SK-N-SH treated with all-trans-retinoic acid at 6 μM for 48 hours (cell line): ENCODE results near the gene GTF2E1.

Experiments used
- ATAC-seq: fragments of 200-7000 bp; cut with Tn5 transposase; 3 replicates; pipeline ENCODE4 v1.9.1; 2020; ENCODE audit warnings: mild to moderate bottlenecking, moderate library complexity
- ARNTL ChIP-seq: fragments of 450-650 bp; formaldehyde crosslinking; IDR thresholded peaks from 2 replicates; pipeline ENCODE4 v1.5.0; 2020; ENCODE audit warnings: low read depth, mild to moderate bottlenecking, moderate library complexity, borderline replicate concordance
- BACH2 ChIP-seq: fragments of 250-450 bp; sonication (Bioruptor Pico); IDR thresholded peaks from 2 replicates; pipeline ENCODE4 v1.9.0; 2021; ENCODE audit warnings: mild to moderate bottlenecking, borderline replicate concordance
- CREB5 ChIP-seq: fragments of 250-450 bp; sonication (Bioruptor Pico); IDR thresholded peaks from 2 replicates; pipeline ENCODE4 v1.5.1; 2020; ENCODE audit warnings: low read depth, mild to moderate bottlenecking, moderate library complexity
- CSDC2 ChIP-seq: fragments of 250-450 bp; sonication (Bioruptor Pico); IDR thresholded peaks from 2 replicates; pipeline ENCODE4 v1.5.0; 2020; ENCODE audit warnings: mild to moderate bottlenecking, moderate library complexity
- CSRNP3 ChIP-seq: fragments of 250-450 bp; sonication (Bioruptor Pico); IDR thresholded peaks from 2 replicates; pipeline ENCODE4 v1.5.1; 2021; ENCODE audit warnings: mild to moderate bottlenecking, moderate library complexity
- ESRRG ChIP-seq: fragments of 250-450 bp; sonication (Bioruptor Pico); IDR thresholded peaks from 2 replicates; pipeline ENCODE4 v1.6.1; 2021; ENCODE audit warnings: mild to moderate bottlenecking
- GLIS3 ChIP-seq: fragments of 250-450 bp; sonication (Bioruptor Pico); IDR thresholded peaks from 2 replicates; pipeline ENCODE4 v1.5.0; 2020; ENCODE audit warnings: mild to moderate bottlenecking, moderate library complexity
- ISL1 ChIP-seq: fragments of 250-450 bp; sonication (Bioruptor Pico); IDR thresholded peaks from 2 replicates; pipeline ENCODE4 v2.1.2; 2022; ENCODE audit warnings: mild to moderate bottlenecking, moderate library complexity
- OSR1 ChIP-seq: fragments of 250-450 bp; sonication (Bioruptor Pico); IDR thresholded peaks from 2 replicates; pipeline ENCODE4 v1.8.0; 2022; ENCODE audit warnings: moderate library complexity, mild to moderate bottlenecking, inconsistent platforms
- PATZ1 ChIP-seq: fragments of 250-450 bp; sonication (Bioruptor Pico); IDR thresholded peaks from 2 replicates; pipeline ENCODE4 v1.8.0; 2020; ENCODE audit warnings: mild to moderate bottlenecking, moderate library complexity, borderline replicate concordance
- POU6F1 ChIP-seq: fragments of 250-450 bp; sonication (Bioruptor Pico); IDR thresholded peaks from 2 replicates; pipeline ENCODE4 v1.8.0; 2021; ENCODE audit warnings: low read depth, mild to moderate bottlenecking, moderate library complexity, borderline replicate concordance
- PPARA ChIP-seq: fragments of 250-450 bp; sonication (Bioruptor Pico); IDR thresholded peaks from 2 replicates; pipeline ENCODE4 v1.5.0; 2020; ENCODE audit warnings: mild to moderate bottlenecking, borderline replicate concordance
- RARB ChIP-seq: fragments of 250-450 bp; sonication (Bioruptor Pico); IDR thresholded peaks from 2 replicates; pipeline ENCODE4 v1.8.0; 2021; ENCODE audit warnings: mild to moderate bottlenecking, moderate library complexity
- SNAI2 ChIP-seq: fragments of 250-450 bp; sonication (Bioruptor Pico); IDR thresholded peaks from 2 replicates; pipeline ENCODE4 v1.5.0; 2020; ENCODE audit warnings: mild to moderate bottlenecking, moderate library complexity
- TCF4 ChIP-seq: fragments of 250-450 bp; sonication (Bioruptor Pico); IDR thresholded peaks from 2 replicates; pipeline ENCODE4 v1.8.0; 2021; ENCODE audit warnings: mild to moderate bottlenecking, moderate library complexity, borderline replicate concordance
- TOX ChIP-seq: fragments of 250-450 bp; sonication (Bioruptor Pico); IDR thresholded peaks from 2 replicates; pipeline ENCODE4 v1.8.0; 2021; ENCODE audit warnings: mild to moderate bottlenecking, moderate library complexity, borderline replicate concordance
- TSHZ2 ChIP-seq: fragments of 250-450 bp; sonication (Bioruptor Pico); IDR thresholded peaks from 2 replicates; pipeline ENCODE4 v1.5.0; 2020; ENCODE audit warnings: mild to moderate bottlenecking, moderate library complexity
- ZC3H10 ChIP-seq: fragments of 250-450 bp; sonication (Bioruptor Pico); IDR thresholded peaks from 2 replicates; pipeline ENCODE4 v1.5.1; 2021; ENCODE audit warnings: mild to moderate bottlenecking, moderate library complexity
- ZFP3 ChIP-seq: fragments of 250-450 bp; sonication (Bioruptor Pico); IDR thresholded peaks from 2 replicates; pipeline ENCODE4 v1.5.0; 2020; ENCODE audit warnings: mild to moderate bottlenecking, moderate library complexity
- ZFP30 ChIP-seq: fragments of 450-650 bp; formaldehyde crosslinking; IDR thresholded peaks from 2 replicates; pipeline ENCODE4 v1.5.0; 2022; ENCODE audit warnings: mild to moderate bottlenecking, moderate library complexity
- ZNF565 ChIP-seq: fragments of 450-650 bp; formaldehyde crosslinking; conservative IDR thresholded peaks from 2 replicates; pipeline ENCODE4 v1.5.0; 2020; ENCODE audit warnings: low read depth, mild to moderate bottlenecking, moderate library complexity
- ZNF70 ChIP-seq: fragments of 450-650 bp; formaldehyde crosslinking; IDR thresholded peaks from 2 replicates; pipeline ENCODE4 v1.5.0; 2020; ENCODE audit warnings: mild to moderate bottlenecking, moderate library complexity
- ZNF8 ChIP-seq: fragments of 450-650 bp; formaldehyde crosslinking; IDR thresholded peaks from 2 replicates; pipeline ENCODE4 v1.5.0; 2020; ENCODE audit warnings: mild to moderate bottlenecking, moderate library complexity

Gene GTF2E1

GRCh38 chr3:120705884-120706582 lies 36.5 kb upstream of the GTF2E1 start:
- TF ChIP-seq PATZ1 (CRISPR knock-in tag) (no peak), CSDC2 (CRISPR knock-in tag) (no peak), ZNF8 (CRISPR knock-in tag) (no peak), OSR1 (CRISPR knock-in tag) (no peak), ZFP3 (CRISPR knock-in tag) (no peak), ARNTL (CRISPR knock-in tag) (no peak), RARB (no peak), ESRRG (CRISPR knock-in tag) (no peak), TCF4 (CRISPR knock-in tag) (no peak), ZNF565 (CRISPR knock-in tag) (no peak), BACH2 (CRISPR knock-in tag) (no peak), ZNF70 (CRISPR knock-in tag) (no peak)
- TF ChIP-seq, all 23 proteins: peak for 0
- ATAC-seq: no peak

GRCh38 chr3:120706950-120707349 lies 35.6 kb upstream of the GTF2E1 start:
- TF ChIP-seq OSR1 (CRISPR knock-in tag): no peak
- TF ChIP-seq POU6F1 (CRISPR knock-in tag): no peak
- no peak for TF ChIP-seq RARB
- TF ChIP-seq ZC3H10: no peak
- TF ChIP-seq BACH2 (CRISPR knock-in tag): no peak
- TF ChIP-seq ZNF70 (CRISPR knock-in tag): no peak
- no peak for TF ChIP-seq ARNTL (CRISPR knock-in tag)
- TF ChIP-seq ZFP30 (CRISPR knock-in tag): no peak
- TF ChIP-seq SNAI2: no peak
- no peak for TF ChIP-seq TOX (CRISPR knock-in tag)
- TF ChIP-seq ESRRG (CRISPR knock-in tag): no peak
- TF ChIP-seq ZFP3 (CRISPR knock-in tag): no peak
- TF ChIP-seq GLIS3: no peak
- TF ChIP-seq TCF4 (CRISPR knock-in tag): no peak
- no peak for TF ChIP-seq CREB5 (CRISPR knock-in tag)
- no peak for TF ChIP-seq CSDC2 (CRISPR knock-in tag)
- no peak for TF ChIP-seq PATZ1 (CRISPR knock-in tag)
- no peak for TF ChIP-seq ZNF565 (CRISPR knock-in tag)
- no peak for TF ChIP-seq CSRNP3 (CRISPR knock-in tag)
- TF ChIP-seq ISL1 (CRISPR knock-in tag): no peak
- TF ChIP-seq, all 23 proteins: peak for 0
- ATAC-seq: no peak

GRCh38 chr3:120708408-120708807 lies 34.1 kb upstream of the GTF2E1 start:
- ATAC-seq: no peak
- TF ChIP-seq RARB (no peak), ZFP30 (CRISPR knock-in tag) (no peak), PPARA (CRISPR knock-in tag) (no peak), CREB5 (CRISPR knock-in tag) (no peak), TSHZ2 (CRISPR knock-in tag) (no peak), ZNF70 (CRISPR knock-in tag) (no peak), TCF4 (CRISPR knock-in tag) (no peak), CSRNP3 (CRISPR knock-in tag) (no peak)
